Neural progenitor cell (in vitro differentiated cells): ENCODE data around the gene OR14A16. TPM values are rescaled to one million over a fixed set of nuclear protein-coding genes. Genes with fewer than 3 reads are reported as not detected.

ENCODE experiments used
- DNase-seq: peaks from one replicate; pipeline ENCODE4 v3.0.0-alpha.2; 2016; ENCODE audit warnings: low spot score
- H2AFZ ChIP-seq: fragments of 200-600 bp; sonication (generic); replicated peaks from 2 replicates; pipeline ENCODE4 v1.6.1; 2016; ENCODE audit warnings: antibody characterized with exemption
- H3F3A ChIP-seq: fragments of 200-600 bp; sonication (generic); 2 replicates; pipeline ENCODE4 v1.6.1; 2016; ENCODE audit warnings: antibody characterized with exemption, low read depth
- H3K27ac ChIP-seq: fragments of 200-600 bp; sonication (generic); 2 replicates; pipeline ENCODE4 v1.5.1; 2016; ENCODE audit warnings: mild to moderate bottlenecking
- H3K27me3 ChIP-seq: fragments of 200-600 bp; sonication (generic); 2 replicates; pipeline ENCODE4 v1.6.1; 2016; ENCODE audit warnings: mild to moderate bottlenecking, moderate library complexity
- H3K36me3 ChIP-seq: fragments of 200-600 bp; sonication (generic); 2 replicates; pipeline ENCODE4 v1.5.1; 2016
- H3K4me1 ChIP-seq: fragments of 200-600 bp; sonication (generic); 2 replicates; pipeline ENCODE4 v1.6.1; 2016; ENCODE audit warnings: mixed run types
- H3K4me2 ChIP-seq: fragments of 200-600 bp; sonication (generic); 2 replicates; pipeline ENCODE4 v1.6.1; 2016
- H3K4me3 ChIP-seq: fragments of 200-600 bp; sonication (generic); 2 replicates; pipeline ENCODE4 v1.5.1; 2016
- H3K79me2 ChIP-seq: fragments of 200-600 bp; sonication (generic); 2 replicates; pipeline ENCODE4 v1.6.1; 2016; ENCODE audit warnings: low read depth
- H3K9ac ChIP-seq: fragments of 200-600 bp; sonication (generic); 2 replicates; pipeline ENCODE4 v1.6.1; 2016
- H3K9me3 ChIP-seq: fragments of 200-600 bp; sonication (generic); 2 replicates; pipeline ENCODE4 v1.5.1; 2016; ENCODE audit warnings: low read depth
- H4K20me1 ChIP-seq: fragments of 200-600 bp; sonication (generic); 2 replicates; pipeline ENCODE4 v1.6.1; 2016; ENCODE audit warnings: low read depth
- H3K27ac Mint-ChIP-seq: 3 replicates; pipeline ENCODE4 v1.8.0; 2021; ENCODE audit warnings: mixed read lengths
- H3K27me3 Mint-ChIP-seq: 2 replicates; pipeline ENCODE4 v1.8.0; 2022; ENCODE audit warnings: low read depth, mild to moderate bottlenecking, inconsistent platforms, moderate library complexity, mixed read lengths; ENCODE audit not compliant: insufficient read depth
- H3K36me3 Mint-ChIP-seq: 3 replicates; pipeline ENCODE4 v1.8.0; 2021; ENCODE audit warnings: mixed read lengths
- H3K4me1 Mint-ChIP-seq: 3 replicates; pipeline ENCODE4 v1.8.0; 2021; ENCODE audit warnings: mixed read lengths
- H3K4me3 Mint-ChIP-seq: 3 replicates; pipeline ENCODE4 v1.8.0; 2021; ENCODE audit warnings: mild to moderate bottlenecking, moderate library complexity, mixed read lengths
- H3K9me3 Mint-ChIP-seq: 3 replicates; pipeline ENCODE4 v1.8.0; 2020; ENCODE audit warnings: mixed read lengths
- EZH2 ChIP-seq: fragments of 200-600 bp; sonication (generic); IDR thresholded peaks from 2 replicates; pipeline ENCODE4 v1.6.1; 2017; ENCODE audit warnings: antibody characterized with exemption, mild to moderate bottlenecking, moderate library complexity
- EZH2phosphoT487 ChIP-seq: fragments of 200-600 bp; sonication (generic); IDR thresholded peaks from 2 replicates; pipeline ENCODE4 v1.6.1; 2017; ENCODE audit warnings: antibody characterized with exemption
- total RNA-seq: library from RNA; depleted of rRNA; stranded (reverse); fragments of >200 nt; gene quantifications from 2 replicates; pipeline ENCODE4 v1.2.3, GENCODE V29; 2015; ENCODE audit warnings: low replicate concordance
- TF ChIP-seq, protein P1 (sequence below): fragments of 200-600 bp; sonication (generic); IDR thresholded peaks from 2 replicates; pipeline ENCODE4 v1.5.1; 2017; ENCODE audit warnings: antibody characterized with exemption, mild to moderate bottlenecking

OR14A16 gene
- total RNA-seq, 1 donor from 2014 or later = not detected

DNA sequence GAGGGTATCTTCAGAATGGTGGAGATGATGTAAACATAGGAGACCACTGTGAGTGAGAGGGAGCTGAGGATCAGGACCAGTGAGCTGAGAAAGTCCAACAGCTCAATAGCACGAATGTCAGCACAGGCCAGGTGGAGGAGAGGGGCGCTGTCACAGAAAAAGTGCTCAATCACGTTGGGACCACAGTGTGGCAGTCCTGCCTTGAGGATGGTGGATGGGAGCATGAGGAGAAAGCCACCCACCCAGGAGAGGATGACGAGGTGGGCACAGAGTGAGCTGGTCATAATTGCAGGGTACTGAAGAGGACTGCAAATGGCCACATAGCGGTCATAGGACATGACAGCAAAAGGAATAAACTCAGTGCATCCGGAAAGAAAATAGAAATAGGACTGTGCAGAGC lies 9.7 kb upstream of the OR14A16 start:
- no peaks in the 10 kb centered on the region for H3K4me1 Mint-ChIP-seq
- TF ChIP-seq, protein P1, sequence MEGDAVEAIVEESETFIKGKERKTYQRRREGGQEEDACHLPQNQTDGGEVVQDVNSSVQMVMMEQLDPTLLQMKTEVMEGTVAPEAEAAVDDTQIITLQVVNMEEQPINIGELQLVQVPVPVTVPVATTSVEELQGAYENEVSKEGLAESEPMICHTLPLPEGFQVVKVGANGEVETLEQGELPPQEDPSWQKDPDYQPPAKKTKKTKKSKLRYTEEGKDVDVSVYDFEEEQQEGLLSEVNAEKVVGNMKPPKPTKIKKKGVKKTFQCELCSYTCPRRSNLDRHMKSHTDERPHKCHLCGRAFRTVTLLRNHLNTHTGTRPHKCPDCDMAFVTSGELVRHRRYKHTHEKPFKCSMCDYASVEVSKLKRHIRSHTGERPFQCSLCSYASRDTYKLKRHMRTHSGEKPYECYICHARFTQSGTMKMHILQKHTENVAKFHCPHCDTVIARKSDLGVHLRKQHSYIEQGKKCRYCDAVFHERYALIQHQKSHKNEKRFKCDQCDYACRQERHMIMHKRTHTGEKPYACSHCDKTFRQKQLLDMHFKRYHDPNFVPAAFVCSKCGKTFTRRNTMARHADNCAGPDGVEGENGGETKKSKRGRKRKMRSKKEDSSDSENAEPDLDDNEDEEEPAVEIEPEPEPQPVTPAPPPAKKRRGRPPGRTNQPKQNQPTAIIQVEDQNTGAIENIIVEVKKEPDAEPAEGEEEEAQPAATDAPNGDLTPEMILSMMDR = no peak
- TF ChIP-seq EZH2 (no peak), EZH2phosphoT487 (no peak)
- H3K9me3 Mint-ChIP-seq = peaks cover 2% of the 10 kb centered on the region
- H3K27me3 ChIP-seq = no peaks in the 10 kb centered on the region
- H2AFZ ChIP-seq = no peak overlapping the region
- H3K36me3 Mint-ChIP-seq = no peaks in the 10 kb centered on the region
- peaks cover 20% of the 10 kb centered on the region for H3K9me3 ChIP-seq
- no peaks in the 10 kb centered on the region for H3K36me3 ChIP-seq
- DNase-seq = no peak
- H3K4me2 ChIP-seq = no peak overlapping the region
- no peaks in the 10 kb centered on the region for H4K20me1 ChIP-seq
- no peaks in the 10 kb centered on the region for H3F3A ChIP-seq
- H3K4me3 Mint-ChIP-seq = no peak overlapping the region
- H3K4me3 ChIP-seq = no peak overlapping the region
- no peaks in the 10 kb centered on the region for H3K4me1 ChIP-seq
- H3K9ac ChIP-seq = no peak overlapping the region
- no peaks in the 10 kb centered on the region for H3K27me3 Mint-ChIP-seq
- H3K27ac Mint-ChIP-seq = no peak overlapping the region
- H3K27ac ChIP-seq = no peak overlapping the region
- H3K79me2 ChIP-seq = no peaks in the 10 kb centered on the region

DNA sequence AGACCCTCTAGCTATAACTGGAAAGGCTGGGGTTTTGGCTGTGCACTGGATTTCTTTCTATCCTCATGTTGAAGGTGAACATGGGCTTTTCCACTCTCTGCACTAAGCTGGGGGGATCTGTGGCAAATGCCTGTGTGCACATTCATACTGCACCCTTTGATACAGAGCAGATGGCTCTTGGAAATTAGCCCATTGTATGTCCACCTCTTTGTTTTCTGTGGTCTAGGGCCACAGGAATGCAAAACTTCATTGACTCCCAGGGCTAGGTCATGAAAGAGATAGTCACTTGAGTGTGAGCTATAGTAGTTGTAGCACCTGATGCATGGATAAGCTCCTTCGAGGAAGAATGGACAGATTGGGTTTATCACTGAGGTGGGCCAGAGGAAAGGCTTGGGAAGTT lies 5.7 kb upstream of the OR14A16 start:
- peaks cover 2% of the 10 kb centered on the region for H3K27me3 Mint-ChIP-seq
- Histone ChIP-seq H2AFZ (no peak overlapping the region), H3K79me2 (no peaks in the 10 kb centered on the region), H3K4me1 (no peaks in the 10 kb centered on the region), H3F3A (no peaks in the 10 kb centered on the region), H3K9me3 (peaks cover 35% of the 10 kb centered on the region), H3K36me3 (no peaks in the 10 kb centered on the region), H3K27me3 (no peaks in the 10 kb centered on the region), H3K4me3 (no peak overlapping the region), H4K20me1 (no peaks in the 10 kb centered on the region), H3K9ac (no peak overlapping the region), H3K4me2 (no peak overlapping the region), H3K27ac (no peak overlapping the region)
- DNase-seq = no peak
- no peak overlapping the region for H3K4me3 Mint-ChIP-seq
- no peaks in the 10 kb centered on the region for H3K4me1 Mint-ChIP-seq
- no peak overlapping the region for H3K27ac Mint-ChIP-seq
- no peak for TF ChIP-seq EZH2phosphoT487
- TF ChIP-seq, protein P1 = no peak
- TF ChIP-seq EZH2 = no peak
- no peaks in the 10 kb centered on the region for H3K9me3 Mint-ChIP-seq
- no peaks in the 10 kb centered on the region for H3K36me3 Mint-ChIP-seq

DNA sequence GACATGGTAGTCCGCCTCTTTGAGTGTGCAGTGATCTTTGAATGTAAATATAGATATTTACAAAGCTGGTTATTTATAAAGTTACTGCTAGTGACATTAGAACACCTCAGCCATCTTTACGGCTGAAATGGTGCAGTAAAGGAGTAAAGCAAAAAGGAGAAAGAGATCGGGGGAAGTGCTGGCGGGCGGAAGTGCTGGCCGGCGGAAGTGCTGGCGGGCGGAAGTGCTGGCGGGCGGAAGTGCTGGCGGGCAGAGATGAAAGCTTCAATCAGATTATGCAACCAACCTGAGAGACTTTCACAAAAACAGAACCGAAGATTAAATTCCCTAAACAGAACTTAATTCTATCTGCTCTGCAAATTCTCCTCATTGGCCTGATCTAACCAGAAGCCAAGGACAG lies 1.4 kb upstream of the OR14A16 start:
- DNase-seq = no peak
- H2AFZ ChIP-seq = no peak overlapping the region
- Mint-ChIP-seq H3K4me3 (no peak overlapping the region), H3K4me1 (no peaks in the 10 kb centered on the region), H3K36me3 (no peaks in the 10 kb centered on the region), H3K27me3 (peaks cover 2% of the 10 kb centered on the region), H3K27ac (no peak overlapping the region), H3K9me3 (no peaks in the 10 kb centered on the region)
- no peaks in the 10 kb centered on the region for H3K36me3 ChIP-seq
- TF ChIP-seq, protein P1 = no peak
- TF ChIP-seq EZH2phosphoT487 (no peak), EZH2 (no peak)
- no peak overlapping the region for H3K4me2 ChIP-seq
- no peaks in the 10 kb centered on the region for H3K79me2 ChIP-seq
- H3K4me1 ChIP-seq = no peaks in the 10 kb centered on the region
- no peaks in the 10 kb centered on the region for H3F3A ChIP-seq
- no peaks in the 10 kb centered on the region for H3K27me3 ChIP-seq
- no peaks in the 10 kb centered on the region for H4K20me1 ChIP-seq
- no peak overlapping the region for H3K9ac ChIP-seq
- H3K27ac ChIP-seq = no peak overlapping the region
- peaks cover 20% of the 10 kb centered on the region for H3K9me3 ChIP-seq
- no peak overlapping the region for H3K4me3 ChIP-seq

DNA sequence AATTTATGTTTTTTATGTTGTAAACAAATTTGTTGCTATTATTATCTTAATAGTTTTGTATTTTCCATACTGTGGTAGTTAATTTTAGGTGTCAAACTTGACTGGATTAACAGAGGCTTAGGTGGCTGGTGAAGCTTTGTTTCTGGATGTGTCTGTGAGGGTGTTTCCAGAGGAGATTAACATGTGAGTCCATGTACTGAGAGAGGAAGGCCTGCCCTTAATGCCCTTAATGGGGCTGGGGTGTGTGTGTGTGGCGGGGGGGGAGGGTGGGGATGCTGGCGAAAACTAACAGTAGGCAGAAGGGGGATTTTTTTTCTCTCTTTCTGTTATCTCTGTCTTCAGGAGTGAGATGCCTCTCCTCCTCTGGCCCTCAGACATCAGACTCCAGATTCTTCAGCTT lies 1.9 kb downstream of the OR14A16 start:
- peaks cover 27% of the 10 kb centered on the region for H3K9me3 ChIP-seq
- H3K4me3 Mint-ChIP-seq = no peak overlapping the region

More for the DNA sequence above, 1.9 kb downstream of the OR14A16 start:
- TF ChIP-seq EZH2phosphoT487 = no peak
- TF ChIP-seq, protein P1 = no peak
- TF ChIP-seq EZH2 = no peak
- no peak for DNase-seq
- H3K27ac ChIP-seq = no peak overlapping the region
- no peak overlapping the region for H3K4me2 ChIP-seq
- Mint-ChIP-seq H3K27ac (no peak overlapping the region), H3K36me3 (no peaks in the 10 kb centered on the region), H3K9me3 (no peaks in the 10 kb centered on the region), H3K4me1 (no peaks in the 10 kb centered on the region), H3K27me3 (no peaks in the 10 kb centered on the region)
- no peaks in the 10 kb centered on the region for H3K36me3 ChIP-seq
- no peaks in the 10 kb centered on the region for H3K79me2 ChIP-seq
- H3K4me3 ChIP-seq = no peak overlapping the region
- H3K9ac ChIP-seq = no peak overlapping the region
- H4K20me1 ChIP-seq = no peaks in the 10 kb centered on the region
- no peaks in the 10 kb centered on the region for H3K27me3 ChIP-seq
- no peaks in the 10 kb centered on the region for H3F3A ChIP-seq
- H3K4me1 ChIP-seq = no peaks in the 10 kb centered on the region
- no peak overlapping the region for H2AFZ ChIP-seq
